ENCODE measurements around the gene GPC6.

GPC6 gene

GRCh38 chr13:93243375-93244063 is 16.9 kb downstream of the GPC6 start:
- H3K4me3 ChIP-seq (replicated peaks; ENCODE audit: low read depth, low read length): no peak overlapping the region
- TF ChIP-seq CTCF (IDR thresholded peaks at IDR 0.05; ENCODE audit: low read length, missing control alignments): no peak
- DNase-seq (ENCODE audit: low read depth): no peak

- H3K4me3 ChIP-seq (replicated peaks; ENCODE audit: low read depth, low read length): peak overlapping the region; percentile 50
- TF ChIP-seq CTCF (IDR thresholded peaks at IDR 0.05; ENCODE audit: low read length, missing control alignments): no peak
- DNase-seq (ENCODE audit: low read depth): peak; percentile 51
Measured at GRCh38 chr13:93244141-93244917, 17.7 kb downstream of the GPC6 start.

GRCh38 chr13:93244918-93245280 is 18.3 kb downstream of the GPC6 start:
- peak; percentile 40 for DNase-seq (ENCODE audit: low read depth)
- H3K4me3 ChIP-seq (replicated peaks; ENCODE audit: low read depth, low read length): peak overlapping the region; percentile 50
- no peak for TF ChIP-seq CTCF (IDR thresholded peaks at IDR 0.05; ENCODE audit: low read length, missing control alignments)

- DNase-seq (ENCODE audit: low read depth): no peak
- no peak for TF ChIP-seq CTCF (IDR thresholded peaks at IDR 0.05; ENCODE audit: low read length, missing control alignments)
- H3K4me3 ChIP-seq (replicated peaks; ENCODE audit: low read depth, low read length): no peak overlapping the region
Measured at GRCh38 chr13:93246069-93246468, 19.5 kb downstream of the GPC6 start.

- no peak overlapping the region for H3K4me3 ChIP-seq (replicated peaks; ENCODE audit: low read depth, low read length)
- TF ChIP-seq CTCF (IDR thresholded peaks at IDR 0.05; ENCODE audit: low read length, missing control alignments): peak; percentile 24
- peak; percentile 56 for DNase-seq (ENCODE audit: low read depth)
Measured at GRCh38 chr13:93248627-93249047, 22.0 kb downstream of the GPC6 start.

- H3K4me3 ChIP-seq (replicated peaks; ENCODE audit: low read depth, low read length): no peak overlapping the region
- TF ChIP-seq CTCF (IDR thresholded peaks at IDR 0.05; ENCODE audit: low read length, missing control alignments): no peak
- DNase-seq (ENCODE audit: low read depth): peak; percentile 93
Measured at GRCh38 chr13:93249364-93250306, 23.0 kb downstream of the GPC6 start.
